ENCODE results near the gene BCAS4.

- TF ChIP-seq CTCF (IDR thresholded peaks at IDR 0.05) = no peak
- no peak for TF ChIP-seq POLR2A (IDR thresholded peaks at IDR 0.05)
These were observed 48.5 kb upstream of the BCAS4 start for GRCh38 chr20:50746138-50746940.

All from esophagus squamous epithelium (tissue), 4 donors.